Left ventricle myocardium inferior (tissue), 1 donor: ENCODE results near the gene COL4A2. TPM values are rescaled to one million over a fixed set of nuclear protein-coding genes. Genes with fewer than 3 reads are reported as not detected.
A peak's percentile ranks its signal among the peaks of the same experiment; 100 is the strongest.

Experiments
- DNase-seq: peaks from one replicate; pipeline ENCODE4 v3.0.0-alpha.2; 2020
- H3K27ac ChIP-seq: fragments of 200-600 bp; replicated peaks from 2 replicates; pipeline ENCODE4 v1.8.0; 2021
- H3K27me3 ChIP-seq: fragments of 200-600 bp; 2 replicates; pipeline ENCODE4 v1.8.0; 2021; ENCODE audit warnings: low read depth
- H3K36me3 ChIP-seq: fragments of 200-600 bp; 2 replicates; pipeline ENCODE4 v1.8.0; 2021
- H3K4me1 ChIP-seq: fragments of 200-600 bp; 2 replicates; pipeline ENCODE4 v1.8.0; 2021
- H3K4me3 ChIP-seq: fragments of 200-600 bp; 2 replicates; pipeline ENCODE4 v1.8.0; 2021; ENCODE audit warnings: mild to moderate bottlenecking, moderate library complexity
- H3K9me3 ChIP-seq: fragments of 200-600 bp; replicated peaks from 2 replicates; pipeline ENCODE4 v1.8.0; 2021
- CTCF ChIP-seq: fragments of 200-600 bp; IDR thresholded peaks from 2 replicates; pipeline ENCODE4 v1.8.0; 2021; ENCODE audit warnings: antibody characterized with exemption, mild to moderate bottlenecking, borderline replicate concordance
- intact Hi-C: fragments of 100-400 bp; cut with micrococcal nuclease; formaldehyde crosslinking; loops from one replicate; pipeline ENCODE4 v1.11.0; 2022
- total RNA-seq: library from RNA; stranded (reverse); fragmentation: NEBNext Ultra II Directional; extraction: Animal tissue kit (Norgen Biotek cat#: 25700); gene quantifications from one replicate; pipeline ENCODE4 v1.2.1, GENCODE V29; 2021
- donor health status: DM: no; HTN: yes; CAD: no; lungs with severe emphysema.

The COL4A2 gene
- total RNA-seq, 1 donor from 2014 or later = 117 TPM

GRCh38 chr13:110334256-110334655 is 27.2 kb downstream of the COL4A2 start:
- peaks cover 99% of the 10 kb centered on the region for H3K4me1 ChIP-seq
- peak overlapping the region; percentile 4 for H3K27ac ChIP-seq
- no peak for TF ChIP-seq CTCF
- peaks cover 4% of the 10 kb centered on the region for H3K36me3 ChIP-seq
- H3K27me3 ChIP-seq = no peaks in the 10 kb centered on the region
- H3K4me3 ChIP-seq = no peak overlapping the region
- H3K9me3 ChIP-seq = no peaks in the 10 kb centered on the region
- no peak for DNase-seq
- intact Hi-C loops = no loop called here

- TF ChIP-seq CTCF = no peak
- Histone ChIP-seq H3K36me3 (peaks cover 4% of the 10 kb centered on the region), H3K9me3 (no peaks in the 10 kb centered on the region), H3K4me1 (peaks cover 99% of the 10 kb centered on the region), H3K4me3 (no peak overlapping the region), H3K27me3 (no peaks in the 10 kb centered on the region), H3K27ac (peak overlapping the region; percentile 11)
- intact Hi-C loops = no loop called here
- no peak for DNase-seq
Measured at GRCh38 chr13:110334841-110335490, 27.9 kb downstream of the COL4A2 start.

- no peak for TF ChIP-seq CTCF
- peaks cover 99% of the 10 kb centered on the region for H3K4me1 ChIP-seq
- H3K27me3 ChIP-seq = no peaks in the 10 kb centered on the region
- no peaks in the 10 kb centered on the region for H3K9me3 ChIP-seq
- DNase-seq = no peak
- H3K4me3 ChIP-seq = no peak overlapping the region
- H3K27ac ChIP-seq = peak overlapping the region; percentile 89
- intact Hi-C loops = no loop called here
- H3K36me3 ChIP-seq = peaks cover 4% of the 10 kb centered on the region
Measured at GRCh38 chr13:110336108-110336507, 29.0 kb downstream of the COL4A2 start.

- intact Hi-C loops = no loop called here
- H3K4me1 ChIP-seq = peaks cover 100% of the 10 kb centered on the region
- H3K27ac ChIP-seq = peak overlapping the region; percentile 89
- H3K4me3 ChIP-seq = no peak overlapping the region
- no peak for DNase-seq
- no peaks in the 10 kb centered on the region for H3K27me3 ChIP-seq
- peaks cover 4% of the 10 kb centered on the region for H3K36me3 ChIP-seq
- H3K9me3 ChIP-seq = no peaks in the 10 kb centered on the region
- no peak for TF ChIP-seq CTCF
Measured at GRCh38 chr13:110336681-110337080, 29.6 kb downstream of the COL4A2 start.

- H3K27ac ChIP-seq = peak overlapping the region; percentile 89
- no peaks in the 10 kb centered on the region for H3K9me3 ChIP-seq
- H3K4me1 ChIP-seq = peaks cover 100% of the 10 kb centered on the region
- intact Hi-C loops = no loop called here
- H3K27me3 ChIP-seq = no peaks in the 10 kb centered on the region
- no peak for DNase-seq
- TF ChIP-seq CTCF = no peak
- H3K4me3 ChIP-seq = no peak overlapping the region
- peaks cover 4% of the 10 kb centered on the region for H3K36me3 ChIP-seq
Measured at GRCh38 chr13:110337247-110337646, 30.2 kb downstream of the COL4A2 start.
